Heart right ventricle (tissue), 16 donors: ENCODE measurements around the gene IFNA6. TPM values are rescaled to one million over a fixed set of nuclear protein-coding genes. Genes with fewer than 3 reads are reported as not detected.

ENCODE experiments used
- ATAC-seq, 8 donors: fragments of 200-7000 bp; cut with Tn5 transposase; one replicate each; pipeline ENCODE4 v1.9.1; 2020; ENCODE audit warnings: mild to moderate bottlenecking in 8 of 8, moderate library complexity in 8 of 8, moderate number of reproducible peaks in 1 of 8
- DNase-seq, 2 donors: peaks; one replicate each; pipeline ENCODE4 v3.0.0-alpha.2; 2020
- H3K27ac ChIP-seq, 10 donors: fragments of 200-600 bp; sonication (generic) in 2 of 10; one replicate each; pipeline versions ENCODE4 v1.5.0 to v1.8.0; 2020 to 2022; ENCODE audit warnings: mild to moderate bottlenecking in 3 of 10
- H3K27me3 ChIP-seq, 7 donors: fragments of 200-600 bp; one replicate each; pipeline ENCODE4 v1.8.0; 2021 to 2022; ENCODE audit warnings: mild to moderate bottlenecking in 2 of 7
- H3K36me3 ChIP-seq, 9 donors: fragments of 200-600 bp; sonication (generic) in 1 of 9; one replicate each; pipeline versions ENCODE4 v1.5.0 to v1.8.0; 2020 to 2022; ENCODE audit warnings: mild to moderate bottlenecking in 2 of 9
- H3K4me1 ChIP-seq, 9 donors: fragments of 200-600 bp; sonication (generic) in 1 of 9; one replicate each; pipeline versions ENCODE4 v1.5.0 to v1.8.0; 2020 to 2022; ENCODE audit warnings: mild to moderate bottlenecking in 4 of 9
- H3K4me3 ChIP-seq, 10 donors: fragments of 200-600 bp; sonication (generic) in 2 of 10; one replicate each; pipeline versions ENCODE4 v1.5.0 to v1.8.0; 2020 to 2022; ENCODE audit warnings: mild to moderate bottlenecking in 7 of 10, moderate library complexity in 2 of 10
- H3K9me3 ChIP-seq, 11 donors: fragments of 200-600 bp in 10 of 11; sonication (generic) in 2 of 11; one replicate each; pipeline versions ENCODE4 v1.5.0 to v1.8.0; 2013 to 2022; ENCODE audit warnings: mild to moderate bottlenecking in 2 of 11, control low read depth in 1 of 11, moderate library complexity in 1 of 11
- WGBS, 2 donors: extraction: QIAGEN DNeasy Blood & Tissue Kit; methylation state at CpG; one replicate each; pipeline ENCODE4 v1.1.7; 2013; ENCODE audit warnings: inconsistent platforms in 1 of 2; 5-methylcytosine and 5-hydroxymethylcytosine counted together
- intact Hi-C, 10 donors: fragments of 100-400 bp; cut with DNase I; formaldehyde crosslinking; loops; one replicate each; pipeline versions ENCODE4 v1.11.1 to v1.14.2; 2022
- polyA plus RNA-seq, 2 donors: library from polyadenylated mRNA; stranded (reverse); fragments of 200-250 nt; gene quantifications; one replicate each; pipeline ENCODE4 v1.2.3, GENCODE V29; 2013
- total RNA-seq, 10 donors: library from RNA; stranded (reverse); fragmentation: NEBNext Ultra II Directional in 3 of 10; extraction: Animal tissue kit (Norgen Biotek cat#: 25700) in 3 of 10; gene quantifications; one replicate each; pipeline versions ENCODE4 v1.2.1 to v1.2.4, GENCODE V29; 2021 to 2023
- TF ChIP-seq, protein P1 (sequence below), 9 donors: fragments of 200-600 bp; sonication (generic) in 2 of 9; IDR thresholded peaks; one replicate each; pipeline versions ENCODE4 v1.5.0 to v1.8.0; 2021 to 2022; ENCODE audit warnings: antibody characterized with exemption in 9 of 9, mild to moderate bottlenecking in 5 of 9, moderate library complexity in 1 of 9
- donor health status: Arrhythmogenic right ventricular cardiomyopathy.
- donor health status: ischemic (EF 13 %, LVEDD 7.1; RV severe dilation, severe dysfunction).
- donor health status: healthy with polysubstance abuse.
- donor health status: DM: no; HTN: yes; CAD: no.
- donor health status: DM: no; HTN: no; CAD: no.
- donor health status: ischemic (EF 25% LVEDD 6.9; RV normal size, moderate dysfunction).
- donor health status: ischemic (EF 25% LVEDD 5.7; RV mildly dilated, moderate dysfunction).
- donor health status: healthy.
- donor health status: DM: yes; HTN: yes; CAD: no.
- donor health status: Ischemic cardiomyopathy.
- donor health status: ischemic (EF 35%, LVEDD 5.7; RV mildly dilated, moderate dysfunction).
- donor health status: nonischemic (EF 11% LVEDD 7.7; RV severe dilation, severe dysfunction).
- donor health status: DM: yes; HTN: yes; CAD: no.
- donor health status: PGD.
- donor health status: ischemic (EF 29% LVEDD 5.4; RV normal size, mild dysfunction).
- donor health status: nonischemic (EF 23%, LVEDD 6.1; RV moderate dilation, normal function).

IFNA6 gene
- total and polyA plus RNA-seq, 12 donors = not detected

GRCh38 chr9:21322911-21323461, 27.7 kb downstream of the IFNA6 start:
- WGBS, 2 donors = 87 to 88% methylated on average over 5 of the region's 5 CpGs
- Histone ChIP-seq H3K27ac (no peak overlapping the region), H3K36me3 (peaks cover 0 to 55% (median 11%) of the 10 kb centered on the region in 9 donors), H3K27me3 (no peaks in the 10 kb centered on the region), H3K4me3 (no peak overlapping the region), H3K9me3 (no peaks in the 10 kb centered on the region), H3K4me1 (peaks cover 0 to 36% (median 9%) of the 10 kb centered on the region in 9 donors)
- TF ChIP-seq, protein P1, sequence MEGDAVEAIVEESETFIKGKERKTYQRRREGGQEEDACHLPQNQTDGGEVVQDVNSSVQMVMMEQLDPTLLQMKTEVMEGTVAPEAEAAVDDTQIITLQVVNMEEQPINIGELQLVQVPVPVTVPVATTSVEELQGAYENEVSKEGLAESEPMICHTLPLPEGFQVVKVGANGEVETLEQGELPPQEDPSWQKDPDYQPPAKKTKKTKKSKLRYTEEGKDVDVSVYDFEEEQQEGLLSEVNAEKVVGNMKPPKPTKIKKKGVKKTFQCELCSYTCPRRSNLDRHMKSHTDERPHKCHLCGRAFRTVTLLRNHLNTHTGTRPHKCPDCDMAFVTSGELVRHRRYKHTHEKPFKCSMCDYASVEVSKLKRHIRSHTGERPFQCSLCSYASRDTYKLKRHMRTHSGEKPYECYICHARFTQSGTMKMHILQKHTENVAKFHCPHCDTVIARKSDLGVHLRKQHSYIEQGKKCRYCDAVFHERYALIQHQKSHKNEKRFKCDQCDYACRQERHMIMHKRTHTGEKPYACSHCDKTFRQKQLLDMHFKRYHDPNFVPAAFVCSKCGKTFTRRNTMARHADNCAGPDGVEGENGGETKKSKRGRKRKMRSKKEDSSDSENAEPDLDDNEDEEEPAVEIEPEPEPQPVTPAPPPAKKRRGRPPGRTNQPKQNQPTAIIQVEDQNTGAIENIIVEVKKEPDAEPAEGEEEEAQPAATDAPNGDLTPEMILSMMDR (IDR thresholded peaks at IDR 0.05) = no peak
- DNase-seq = no peak
- no peak for ATAC-seq
- intact Hi-C loops = loop anchor here in 6 of 10 donors (5.0 to 10.0 kb wide), 3 partner anchors 74 to 472 kb away; no protein-coding TSS in a partner anchor

DNA sequence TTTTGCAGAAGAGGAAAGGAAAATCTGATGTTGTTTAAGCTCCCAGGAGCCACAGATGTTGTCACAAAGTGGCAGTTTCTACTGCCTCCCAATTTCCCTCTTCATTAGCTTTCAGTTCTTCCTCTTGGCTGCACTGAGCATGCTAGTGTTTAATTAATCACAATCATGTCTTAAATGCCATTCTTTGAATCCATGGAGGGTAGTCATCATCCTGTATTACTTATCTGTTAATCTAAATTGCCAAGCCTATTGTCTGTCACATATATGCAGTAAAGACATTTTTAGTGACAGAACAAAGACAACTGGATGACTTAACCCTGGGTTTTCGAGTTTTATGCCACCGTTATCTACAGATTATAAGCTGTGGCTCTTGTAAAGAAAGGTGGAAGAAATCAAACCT, 30.2 kb downstream of the IFNA6 start:
- H3K4me3 ChIP-seq = no peak overlapping the region
- no peak overlapping the region for H3K27ac ChIP-seq
- H3K4me1 ChIP-seq = peaks cover 0 to 21% (median 3%) of the 10 kb centered on the region in 9 donors
- H3K9me3 ChIP-seq = no peaks in the 10 kb centered on the region
- WGBS, 2 donors = 64 to 75% methylated on average over 2 of the region's 2 CpGs
- H3K36me3 ChIP-seq = peaks cover 0 to 48% (median 11%) of the 10 kb centered on the region in 9 donors
- H3K27me3 ChIP-seq = no peaks in the 10 kb centered on the region
- no peak for ATAC-seq
- TF ChIP-seq, protein P1 (IDR thresholded peaks at IDR 0.05) = no peak
- DNase-seq = no peak
- intact Hi-C loops = loop anchor here in 6 of 10 donors (5.0 to 10.0 kb wide), 3 partner anchors 77 to 474 kb away; no protein-coding TSS in a partner anchor

GRCh38 chr9:21317956-21318923, 32.4 kb downstream of the IFNA6 start:
- H3K4me1 ChIP-seq = peaks cover 0 to 21% (median 0%) of the 10 kb centered on the region in 9 donors
- TF ChIP-seq, protein P1 (IDR thresholded peaks at IDR 0.05) = peak; percentile 32 to 79 (median 69)
- intact Hi-C loops = loop anchor here in 5 of 10 donors (2.0 to 10.0 kb wide), 5 partner anchors 79 to 477 kb away; no protein-coding TSS in a partner anchor
- H3K27ac ChIP-seq = no peak overlapping the region
- H3K4me3 ChIP-seq = no peak overlapping the region
- DNase-seq = peak in 1 of 2 donors; percentile 34
- peak in 7 of 8 donors; percentile 46 to 80 (median 64) for ATAC-seq
- WGBS, 2 donors = 18 to 20% methylated on average over 7 of the region's 7 CpGs
- H3K36me3 ChIP-seq = peaks cover 0 to 29% (median 6%) of the 10 kb centered on the region in 9 donors
- no peaks in the 10 kb centered on the region for H3K9me3 ChIP-seq
- no peaks in the 10 kb centered on the region for H3K27me3 ChIP-seq

DNA sequence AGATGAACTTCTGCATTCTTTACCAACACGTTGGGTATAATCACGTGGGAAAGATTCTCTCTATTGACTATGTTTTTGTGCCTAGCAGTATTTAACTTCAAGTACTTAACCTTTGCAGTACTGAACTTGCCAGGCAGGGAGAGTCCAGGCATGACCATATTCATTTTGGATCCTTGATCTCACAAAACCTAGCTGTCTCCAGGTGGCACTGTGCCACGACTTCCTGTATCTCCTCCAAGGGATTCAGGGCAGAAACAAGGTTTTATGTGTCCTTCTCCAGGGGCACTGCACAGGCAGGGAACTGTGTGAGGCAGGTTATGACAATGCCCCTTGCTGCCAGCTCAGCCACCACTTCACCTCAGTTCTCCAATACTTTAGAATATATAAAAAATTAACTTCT, 33.8 kb downstream of the IFNA6 start:
- Histone ChIP-seq H3K27me3 (no peaks in the 10 kb centered on the region), H3K36me3 (peaks cover 0 to 15% (median 2%) of the 10 kb centered on the region in 9 donors), H3K4me3 (no peak overlapping the region), H3K4me1 (peaks cover 0 to 21% (median 0%) of the 10 kb centered on the region in 9 donors), H3K9me3 (no peaks in the 10 kb centered on the region), H3K27ac (no peak overlapping the region)
- 16 to 24% methylated on average over 3 of the region's 3 CpGs for WGBS, 2 donors
- ATAC-seq (no peak), DNase-seq (peak in 1 of 2 donors; percentile 12)
- TF ChIP-seq, protein P1 (IDR thresholded peaks at IDR 0.05) = no peak
- intact Hi-C loops = loop anchor here in 4 of 10 donors (5.0 to 10.0 kb wide), 4 partner anchors 118 to 478 kb away; no protein-coding TSS in a partner anchor
